Fibroblast of the aortic adventitia (primary cell): ENCODE measurements around the gene AHI1. TPM values are rescaled to one million over a fixed set of nuclear protein-coding genes. Genes with fewer than 3 reads are reported as not detected.

Source experiments
- DNase-seq: peaks from one replicate; pipeline ENCODE4 v3.0.0-alpha.2; 2010; ENCODE audit warnings: low read depth
- H3K4me3 ChIP-seq: 2 replicates; pipeline ENCODE4 v1.5.1; 2011; ENCODE audit warnings: low read depth, mild to moderate bottlenecking, control low read depth, low read length, moderate library complexity
- CTCF ChIP-seq: IDR thresholded peaks from 2 replicates; pipeline ENCODE4 v1.5.1; 2011; ENCODE audit warnings: mild to moderate bottlenecking, low read length, control low read depth, inconsistent platforms; ENCODE audit not compliant: insufficient read depth
- total RNA-seq: library from RNA; depleted of rRNA; stranded (reverse); fragments of >200 nt; gene quantifications from 2 replicates; pipeline ENCODE4 v1.2.3, GENCODE V29; 2012; ENCODE audit warnings: low replicate concordance

AHI1 gene
- total RNA-seq, 1 donor, result 33.4 TPM

- no peak for TF ChIP-seq CTCF
- no peak overlapping the region for H3K4me3 ChIP-seq
- no peak for DNase-seq
These were observed 36.3 kb downstream of the AHI1 start for GRCh38 chr6:135461208-135461607.

DNA sequence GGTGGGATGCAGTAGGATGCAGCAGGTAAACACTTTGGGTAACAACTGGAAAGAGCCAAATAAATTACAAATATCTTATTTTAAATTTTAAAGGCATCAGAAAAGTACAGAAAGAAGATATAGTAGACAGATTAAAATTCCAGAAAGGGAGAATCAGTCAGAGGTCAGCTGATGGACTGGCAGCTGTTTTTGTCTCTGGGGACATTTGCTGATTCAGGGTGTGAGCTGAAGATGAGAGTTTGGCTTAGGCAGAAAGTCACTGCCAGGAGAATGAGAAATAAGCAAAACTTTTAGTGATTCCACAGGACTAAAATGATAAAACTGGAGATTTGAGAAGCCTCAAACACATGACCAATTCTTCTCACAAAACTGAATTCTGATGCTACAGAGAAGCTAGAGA lies 39.5 kb downstream of the AHI1 start:
- DNase-seq, result peak; percentile 19
- TF ChIP-seq CTCF, result no peak
- H3K4me3 ChIP-seq, result no peak overlapping the region

- TF ChIP-seq CTCF, result peak; percentile 52
- H3K4me3 ChIP-seq, result no peak overlapping the region
- DNase-seq, result peak; percentile 70
These were observed 45.8 kb downstream of the AHI1 start for GRCh38 chr6:135451617-135452190.

DNA sequence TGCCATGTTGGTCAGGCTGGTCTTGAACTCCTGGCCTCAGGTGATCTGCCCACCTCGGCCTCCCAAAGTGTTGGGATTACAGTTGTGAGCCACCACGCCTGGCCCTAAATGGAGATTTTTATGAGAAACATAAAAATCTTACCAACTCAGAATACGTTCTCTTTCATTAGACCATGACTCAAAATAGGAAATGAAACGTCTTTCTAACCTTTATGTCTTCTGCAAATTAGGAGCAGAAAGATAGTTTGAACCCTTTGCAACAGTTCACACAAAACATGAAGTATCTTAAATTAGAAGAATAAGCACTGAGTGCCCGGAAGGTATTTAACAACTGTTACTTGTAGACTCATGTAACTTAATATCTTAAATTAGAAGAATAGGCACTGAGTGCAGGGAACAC lies 48.3 kb downstream of the AHI1 start:
- TF ChIP-seq CTCF, result no peak
- DNase-seq, result no peak
- no peak overlapping the region for H3K4me3 ChIP-seq

GRCh38 chr6:135440087-135440792 lies 57.3 kb downstream of the AHI1 start:
- DNase-seq, result no peak
- no peak for TF ChIP-seq CTCF
- H3K4me3 ChIP-seq, result no peak overlapping the region

DNA sequence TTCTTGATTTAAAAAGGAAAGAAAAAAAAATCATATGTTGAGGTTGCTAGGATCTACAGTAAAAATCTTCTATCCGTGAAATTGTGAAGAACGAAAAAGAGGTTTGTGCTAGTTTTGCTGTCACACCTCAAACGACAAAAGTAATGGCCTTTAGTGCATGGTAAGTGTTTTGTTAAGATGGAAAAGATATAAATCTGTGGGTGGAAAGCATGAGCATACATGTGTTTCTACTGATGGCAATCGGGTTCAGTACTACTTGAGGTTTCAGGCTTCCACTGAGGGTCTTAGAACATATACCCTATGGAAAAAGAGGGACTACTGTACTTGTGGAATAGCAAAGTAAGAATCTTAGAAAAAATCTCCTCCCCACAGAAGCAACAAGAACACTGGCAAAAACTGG lies 58.0 kb downstream of the AHI1 start:
- no peak overlapping the region for H3K4me3 ChIP-seq
- TF ChIP-seq CTCF, result no peak
- no peak for DNase-seq

- no peak overlapping the region for H3K4me3 ChIP-seq
- peak; percentile 44 for DNase-seq
- peak; percentile 52 for TF ChIP-seq CTCF
These were observed 58.5 kb downstream of the AHI1 start for GRCh38 chr6:135438907-135439535.
